Progenitor cell of endocrine pancreas (in vitro differentiated cells): ENCODE data around the gene VGLL4. TPM values are rescaled to one million over a fixed set of nuclear protein-coding genes. Genes with fewer than 3 reads are reported as not detected.
A peak's percentile ranks its signal among the peaks of the same experiment; 100 is the strongest.

ENCODE experiments used
- DNase-seq: peaks from one replicate; pipeline ENCODE4 v3.0.0; 2021; ENCODE audit warnings: low spot score; ENCODE audit not compliant: unreplicated experiment
- H3K27ac Mint-ChIP-seq: 2 replicates; pipeline ENCODE4 v1.8.0; 2021; ENCODE audit warnings: mild to moderate bottlenecking, moderate library complexity, mixed read lengths
- H3K27me3 Mint-ChIP-seq: 2 replicates; pipeline ENCODE4 v1.8.0; 2021; ENCODE audit warnings: mixed read lengths
- H3K36me3 Mint-ChIP-seq: 2 replicates; pipeline ENCODE4 v1.8.0; 2022; ENCODE audit warnings: mixed read lengths; ENCODE audit not compliant: insufficient read depth
- H3K4me1 Mint-ChIP-seq: 2 replicates; pipeline ENCODE4 v1.8.0; 2021; ENCODE audit warnings: low read depth, mixed read lengths
- H3K4me3 Mint-ChIP-seq: 2 replicates; pipeline ENCODE4 v1.8.0; 2021; ENCODE audit warnings: low read depth, mild to moderate bottlenecking, moderate library complexity, mixed read lengths
- H3K9me3 Mint-ChIP-seq: 2 replicates; pipeline ENCODE4 v1.8.0; 2021; ENCODE audit warnings: low read depth, mixed read lengths
- CTCF ChIP-seq: fragments of 200-600 bp; sonication (generic); IDR thresholded peaks from one replicate; pipeline ENCODE4 v1.5.0; 2021; ENCODE audit warnings: antibody characterized with exemption, mild to moderate bottlenecking; ENCODE audit not compliant: unreplicated experiment
- total RNA-seq: library from RNA; stranded (reverse); gene quantifications from 2 replicates; pipeline ENCODE4 v1.2.1, GENCODE V29; 2021

The VGLL4 gene
- total RNA-seq, 1 donor from 2014 or later = 93.2 TPM

GRCh38 chr3:11619946-11620652, 23.6 kb downstream of the VGLL4 start:
- Mint-ChIP-seq H3K9me3 (no peaks in the 10 kb centered on the region), H3K36me3 (peaks cover 2% of the 10 kb centered on the region), H3K4me1 (peaks cover 65% of the 10 kb centered on the region), H3K4me3 (no peak overlapping the region), H3K27me3 (no peaks in the 10 kb centered on the region), H3K27ac (peak overlapping the region; percentile 63)
- no peak for DNase-seq
- no peak for TF ChIP-seq CTCF

DNA sequence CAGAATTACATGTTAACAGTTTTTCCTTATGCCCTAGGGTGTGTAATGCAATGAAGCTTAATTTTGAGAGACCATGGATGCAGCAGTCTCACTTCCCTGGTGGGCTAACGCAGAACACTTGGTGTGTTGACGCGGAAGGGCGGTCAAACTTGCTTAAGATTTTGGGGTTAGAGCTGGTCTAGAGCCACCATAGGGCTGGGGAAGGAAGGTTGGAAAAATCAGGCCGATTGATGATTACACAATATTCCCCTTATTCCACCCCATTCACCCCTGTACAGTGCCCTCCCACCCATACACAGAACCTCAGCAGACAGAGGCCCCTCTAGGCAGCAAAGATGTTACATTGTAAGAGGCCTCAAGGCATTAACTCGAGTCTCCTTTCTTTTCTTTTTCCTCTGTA, 24.3 kb downstream of the VGLL4 start:
- peaks cover 59% of the 10 kb centered on the region for H3K4me1 Mint-ChIP-seq
- no peak for TF ChIP-seq CTCF
- no peaks in the 10 kb centered on the region for H3K27me3 Mint-ChIP-seq
- H3K36me3 Mint-ChIP-seq = peaks cover 2% of the 10 kb centered on the region
- H3K4me3 Mint-ChIP-seq = no peak overlapping the region
- peak overlapping the region; percentile 62 for H3K27ac Mint-ChIP-seq
- no peaks in the 10 kb centered on the region for H3K9me3 Mint-ChIP-seq
- no peak for DNase-seq

DNA sequence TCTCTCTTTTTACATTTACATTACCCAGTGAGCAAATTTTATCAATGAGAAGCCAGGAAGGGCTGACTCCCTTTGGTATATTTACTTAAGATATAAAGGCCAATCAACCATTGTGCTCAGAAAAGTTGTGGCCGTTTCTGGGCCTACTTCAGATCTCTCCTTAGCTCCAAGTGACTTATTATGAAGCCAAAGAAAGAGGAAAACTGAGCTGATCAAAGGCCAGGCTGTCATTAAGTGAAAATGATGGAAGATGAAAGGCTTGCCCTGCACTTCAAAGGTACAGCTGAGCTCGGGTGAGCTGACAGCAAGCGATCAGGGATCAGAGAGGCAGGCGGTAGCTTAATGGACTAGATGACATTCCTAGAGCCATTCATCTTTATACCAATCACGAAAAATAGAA, 24.8 kb downstream of the VGLL4 start:
- DNase-seq = no peak
- no peaks in the 10 kb centered on the region for H3K9me3 Mint-ChIP-seq
- H3K4me3 Mint-ChIP-seq = peak overlapping the region; percentile 19
- peak overlapping the region; percentile 62 for H3K27ac Mint-ChIP-seq
- peaks cover 2% of the 10 kb centered on the region for H3K36me3 Mint-ChIP-seq
- TF ChIP-seq CTCF = no peak
- peaks cover 58% of the 10 kb centered on the region for H3K4me1 Mint-ChIP-seq
- H3K27me3 Mint-ChIP-seq = no peaks in the 10 kb centered on the region

GRCh38 chr3:11616551-11616950, 27.2 kb downstream of the VGLL4 start:
- Mint-ChIP-seq H3K4me3 (no peak overlapping the region), H3K36me3 (no peaks in the 10 kb centered on the region), H3K9me3 (no peaks in the 10 kb centered on the region), H3K4me1 (peaks cover 58% of the 10 kb centered on the region), H3K27me3 (no peaks in the 10 kb centered on the region), H3K27ac (no peak overlapping the region)
- no peak for DNase-seq
- TF ChIP-seq CTCF = no peak

GRCh38 chr3:11613851-11614487, 29.7 kb downstream of the VGLL4 start:
- H3K27me3 Mint-ChIP-seq = no peaks in the 10 kb centered on the region
- peak overlapping the region; percentile 35 for H3K27ac Mint-ChIP-seq
- H3K4me1 Mint-ChIP-seq = peaks cover 58% of the 10 kb centered on the region
- no peak for TF ChIP-seq CTCF
- DNase-seq = no peak
- no peak overlapping the region for H3K4me3 Mint-ChIP-seq
- H3K9me3 Mint-ChIP-seq = no peaks in the 10 kb centered on the region
- peaks cover 2% of the 10 kb centered on the region for H3K36me3 Mint-ChIP-seq
